GM21367 (cell line): Measurements from ENCODE around the gene JUP.
"Not testable (repeated sequence)": the region's sequence is repeated elsewhere in the genome, so short reads cannot be mapped to it uniquely, and the experiment has no call there.

Experiments used
- ATAC-seq: cut with Tn5 transposase; IDR thresholded peaks from one replicate; pipeline ENCODE4 v1.9.1; 2021; ENCODE audit not compliant: unreplicated experiment

JUP gene

GRCh38 chr17:41786227-41787020 lies at the start of gene JUP:
JUP (minus strand) TSS chr17:41786711; CDS start chr17:41771854, 14,857 bp downstream.
- peak; percentile 60 for ATAC-seq

GRCh38 chr17:41835800-41836549 lies 49.5 kb upstream of the JUP start, which contains the start of gene NT5C3B:
NT5C3B (minus strand) TSS chr17:41836232; CDS start chr17:41836193, 39 bp downstream.
- peak; percentile 48 for ATAC-seq

- ATAC-seq: peak; percentile 24
These were observed 48.8 kb upstream of the JUP start for GRCh38 chr17:41835214-41835799.

- not testable (repeated sequence) for ATAC-seq
These were observed 43.5 kb upstream of the JUP start for GRCh38 chr17:41829961-41830360.

GRCh38 chr17:41825175-41825845 lies 38.8 kb upstream of the JUP start:
- no peak for ATAC-seq

GRCh38 chr17:41824086-41824485 lies 37.6 kb upstream of the JUP start:
- ATAC-seq: no peak

GRCh38 chr17:41823580-41823979 lies 37.1 kb upstream of the JUP start:
- no peak for ATAC-seq

GRCh38 chr17:41823141-41823524 lies 36.6 kb upstream of the JUP start:
- ATAC-seq: no peak

- ATAC-seq: no peak
These were observed 36.0 kb upstream of the JUP start for GRCh38 chr17:41822216-41823140.

GRCh38 chr17:41821776-41822175 lies 35.3 kb upstream of the JUP start:
- ATAC-seq: no peak

GRCh38 chr17:41818024-41818423 lies 31.5 kb upstream of the JUP start:
- no peak for ATAC-seq

- ATAC-seq: no peak
These were observed 30.3 kb upstream of the JUP start for GRCh38 chr17:41816637-41817320.

GRCh38 chr17:41814195-41814594 lies 27.7 kb upstream of the JUP start:
- no peak for ATAC-seq

GRCh38 chr17:41813699-41814124 lies 27.2 kb upstream of the JUP start:
- ATAC-seq: no peak

GRCh38 chr17:41813152-41813680 lies 26.7 kb upstream of the JUP start:
- ATAC-seq: no peak

GRCh38 chr17:41812381-41813151 lies 26.1 kb upstream of the JUP start, which contains the start of gene FKBP10:
FKBP10 (plus strand) TSS chr17:41813004; CDS start chr17:41813035, 31 bp downstream.
- no peak for ATAC-seq

- no peak for ATAC-seq
These were observed 25.3 kb upstream of the JUP start, which contains the start of gene P3H4 for GRCh38 chr17:41811549-41812380. P3H4 (minus strand) TSS chr17:41811949; CDS start chr17:41811915, 34 bp downstream.
